HG03439 (cell line): ENCODE data around the gene LDLRAP1.
"Not testable (repeated sequence)": the region's sequence is repeated elsewhere in the genome, so short reads cannot be mapped to it uniquely, and the experiment has no call there.

ENCODE experiments used
- ATAC-seq: cut with Tn5 transposase; IDR thresholded peaks from one replicate; pipeline ENCODE4 v1.9.1; 2021; ENCODE audit warnings: mild to moderate bottlenecking, moderate library complexity; ENCODE audit not compliant: unreplicated experiment

Gene LDLRAP1

GRCh38 chr1:25543425-25544242, at the start of gene LDLRAP1:
Gene LDLRAP1 (plus strand): TSS chr1:25543606. CDS start chr1:25543699, 93 bp downstream.
- peak; percentile 84 for ATAC-seq

- no peak for ATAC-seq
These were observed 48.5 kb upstream of the LDLRAP1 start for GRCh38 chr1:25494952-25495351.

- ATAC-seq, result no peak
These were observed 42.7 kb upstream of the LDLRAP1 start for GRCh38 chr1:25500694-25501093.

- ATAC-seq, result no peak
These were observed 42.0 kb upstream of the LDLRAP1 start for GRCh38 chr1:25501235-25502058.

GRCh38 chr1:25502957-25503356, 40.4 kb upstream of the LDLRAP1 start:
- ATAC-seq, result no peak

GRCh38 chr1:25503551-25504426, 39.6 kb upstream of the LDLRAP1 start:
- ATAC-seq, result no peak

GRCh38 chr1:25504706-25505595, 38.5 kb upstream of the LDLRAP1 start:
- ATAC-seq, result no peak

- ATAC-seq, result no peak
These were observed 37.6 kb upstream of the LDLRAP1 start for GRCh38 chr1:25505656-25506385.

GRCh38 chr1:25506566-25507463, 36.6 kb upstream of the LDLRAP1 start:
- not testable (repeated sequence) for ATAC-seq

- no peak for ATAC-seq
These were observed 29.7 kb upstream of the LDLRAP1 start for GRCh38 chr1:25513666-25514065.

GRCh38 chr1:25515033-25515432, 28.4 kb upstream of the LDLRAP1 start:
- ATAC-seq, result no peak

- no peak for ATAC-seq
These were observed 26.7 kb upstream of the LDLRAP1 start for GRCh38 chr1:25516686-25517085.

- no peak for ATAC-seq
These were observed 25.7 kb upstream of the LDLRAP1 start for GRCh38 chr1:25517476-25518394.

- ATAC-seq, result no peak
These were observed 23.8 kb upstream of the LDLRAP1 start for GRCh38 chr1:25519624-25520023.

- no peak for ATAC-seq
These were observed 22.9 kb upstream of the LDLRAP1 start for GRCh38 chr1:25520446-25521061.

- no peak for ATAC-seq
These were observed 21.3 kb upstream of the LDLRAP1 start for GRCh38 chr1:25522031-25522655.
